ENCODE data around the gene SARDH.

DNA sequence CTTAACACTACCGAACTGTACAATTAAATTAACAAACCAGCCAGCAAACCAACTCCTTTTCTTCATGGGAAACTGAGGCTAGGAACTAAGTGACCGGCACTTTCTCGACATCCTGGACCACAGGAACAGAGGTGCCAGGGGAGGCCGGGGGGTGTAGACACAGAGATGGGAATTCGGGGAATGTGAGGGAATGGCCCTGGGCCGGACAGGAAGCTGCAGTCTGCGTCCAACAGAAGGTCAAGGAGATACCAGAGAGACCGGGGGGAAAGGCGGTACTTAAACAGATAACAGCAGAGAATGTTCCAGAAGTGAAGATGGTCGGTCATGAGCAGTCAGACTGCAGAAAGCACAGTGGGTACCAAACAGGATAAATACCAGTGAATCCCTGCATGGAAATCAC, 61.7 kb downstream of the SARDH start:
- TF ChIP-seq TARDBP (IDR thresholded peaks at IDR 0.05), result no peak
- no peak for TF ChIP-seq EZH2 (IDR thresholded peaks at IDR 0.05; ENCODE audit: borderline replicate concordance, low read depth, low read length)
- TF ChIP-seq, protein P1, sequence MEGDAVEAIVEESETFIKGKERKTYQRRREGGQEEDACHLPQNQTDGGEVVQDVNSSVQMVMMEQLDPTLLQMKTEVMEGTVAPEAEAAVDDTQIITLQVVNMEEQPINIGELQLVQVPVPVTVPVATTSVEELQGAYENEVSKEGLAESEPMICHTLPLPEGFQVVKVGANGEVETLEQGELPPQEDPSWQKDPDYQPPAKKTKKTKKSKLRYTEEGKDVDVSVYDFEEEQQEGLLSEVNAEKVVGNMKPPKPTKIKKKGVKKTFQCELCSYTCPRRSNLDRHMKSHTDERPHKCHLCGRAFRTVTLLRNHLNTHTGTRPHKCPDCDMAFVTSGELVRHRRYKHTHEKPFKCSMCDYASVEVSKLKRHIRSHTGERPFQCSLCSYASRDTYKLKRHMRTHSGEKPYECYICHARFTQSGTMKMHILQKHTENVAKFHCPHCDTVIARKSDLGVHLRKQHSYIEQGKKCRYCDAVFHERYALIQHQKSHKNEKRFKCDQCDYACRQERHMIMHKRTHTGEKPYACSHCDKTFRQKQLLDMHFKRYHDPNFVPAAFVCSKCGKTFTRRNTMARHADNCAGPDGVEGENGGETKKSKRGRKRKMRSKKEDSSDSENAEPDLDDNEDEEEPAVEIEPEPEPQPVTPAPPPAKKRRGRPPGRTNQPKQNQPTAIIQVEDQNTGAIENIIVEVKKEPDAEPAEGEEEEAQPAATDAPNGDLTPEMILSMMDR (IDR thresholded peaks at IDR 0.05 in 2 of 3, conservative IDR thresholded peaks at IDR 0.05 in 1 of 3; ENCODE audit: insufficient read depth in 2 of 3, low read depth in 1 of 3, low read length in 3 of 3), result no peak
- no peak for TF ChIP-seq MTA2 (IDR thresholded peaks at IDR 0.05; ENCODE audit: low read depth)
- no peak for TF ChIP-seq NR1H2 (CRISPR knock-in tag; IDR thresholded peaks at IDR 0.05)
- no peak for TF ChIP-seq NFYB (IDR thresholded peaks at IDR 0.05; ENCODE audit: extremely low read depth, insufficient read length)
- no peak for TF ChIP-seq MAZ (CRISPR knock-in tag; conservative IDR thresholded peaks at IDR 0.05 in 1 of 2, IDR thresholded peaks at IDR 0.05 in 1 of 2)
- no peak for TF ChIP-seq GABPA (tag; conservative IDR thresholded peaks at IDR 0.05; ENCODE audit: low read depth)
- no peak for TF ChIP-seq MEF2D (tag; conservative IDR thresholded peaks at IDR 0.05; ENCODE audit: low read depth)
- no peak for TF ChIP-seq SRSF3 (IDR thresholded peaks at IDR 0.05; ENCODE audit: insufficient read depth, low read length)
- TF ChIP-seq PCBP1 (IDR thresholded peaks at IDR 0.05; ENCODE audit: low read depth, low read length, poor library complexity, severe bottlenecking), result no peak
- no peak for TF ChIP-seq STAG1 (CRISPR knock-in tag; IDR thresholded peaks at IDR 0.05; ENCODE audit: borderline replicate concordance)
